Ovary (tissue), 9 donors: ENCODE results near the gene HLCS. TPM values are rescaled to one million over a fixed set of nuclear protein-coding genes. Genes with fewer than 3 reads are reported as not detected.

Source experiments
- DNase-seq, 5 donors: peaks; one replicate each; pipeline ENCODE4 v3.0.0-alpha.2; 2019 to 2020
- H3K27ac ChIP-seq, 2 donors: fragments of 200-600 bp; one replicate each; pipeline versions ENCODE4 v1.5.1 to v1.8.0; 2019 to 2022
- H3K27me3 ChIP-seq: fragments of 200-600 bp; one replicate; pipeline ENCODE4 v1.8.0; 2022
- H3K36me3 ChIP-seq: fragments of 200-600 bp; sonication (generic); one replicate; pipeline ENCODE4 v1.5.1; 2019
- H3K4me1 ChIP-seq: one replicate; pipeline ENCODE4 v1.8.1; 2013; ENCODE audit warnings: mild to moderate bottlenecking, moderate library complexity; ENCODE audit not compliant: insufficient read depth
- H3K4me3 ChIP-seq: fragments of 200-600 bp; sonication (generic); one replicate; pipeline ENCODE4 v1.5.1; 2017
- H3K9me3 ChIP-seq, 2 donors: fragments of 200-600 bp in 1 of 2; sonication (generic) in 1 of 2; one replicate each; pipeline versions ENCODE4 v1.5.1 to v1.8.1; 2013 to 2019; ENCODE audit warnings: mild to moderate bottlenecking in 1 of 2, moderate library complexity in 1 of 2
- CTCF ChIP-seq, 3 donors: fragments of 450-650 bp in 2 of 3; fragments of 200-600 bp in 1 of 3; IDR thresholded peaks; one replicate each; pipeline versions ENCODE4 v1.5.1 to v1.8.0; 2016 to 2022; ENCODE audit warnings: antibody characterized with exemption in 3 of 3, mild to moderate bottlenecking in 1 of 3
- EP300 ChIP-seq: sonication (generic); formaldehyde crosslinking; IDR thresholded peaks from one replicate; pipeline ENCODE4 v1.6.1; 2017; ENCODE audit warnings: antibody characterized with exemption
- POLR2A ChIP-seq: fragments of 450-650 bp; IDR thresholded peaks from one replicate; pipeline ENCODE4 v1.6.1; 2017; ENCODE audit warnings: antibody characterized with exemption, mild to moderate bottlenecking, moderate library complexity
- WGBS, 3 donors: extraction: QIAGEN DNeasy Blood & Tissue Kit in 1 of 3; methylation state at CpG; one replicate each; pipeline versions ENCODE4 v1.1.5 to v1.1.7; 2013 to 2017; 5-methylcytosine and 5-hydroxymethylcytosine counted together
- intact Hi-C, 4 donors: fragments of 100-400 bp; cut with DNase I; formaldehyde crosslinking; loops; one replicate each; pipeline versions ENCODE4 v1.11.0 to v1.15.1; 2022 to 2023
- polyA plus RNA-seq, 2 donors: library from polyadenylated mRNA; stranded (reverse); fragments of 200-250 nt in 1 of 2; fragments of 350-450 nt in 1 of 2; fragmentation: Illumina TruSeq in 1 of 2; extraction: RNeasy Lipid Tissue Mini Kit (QIAGEN cat#74804) in 1 of 2; gene quantifications; one replicate each; pipeline ENCODE4 v1.2.3, GENCODE V29; 2013 to 2014
- total RNA-seq, 7 donors: library from RNA; depleted of rRNA in 2 of 7; stranded (reverse); fragments of >200 nt in 2 of 7; fragmentation: NEBNext Ultra II Directional in 3 of 7; extraction: Animal tissue kit (Norgen Biotek cat#: 25700) in 3 of 7; gene quantifications; one replicate each; pipeline versions ENCODE4 v1.1.0 to v1.2.4, GENCODE V29; 2016 to 2023
- donor health status: DM: no; HTN: no; CAD: no; lungs with moderate emphysema.
- donor health status: DM: no; HTN: no; CAD: no.
- donor health status: Bipolar disorder and iron deficiency.
- donor health status: DM: yes; HTN: yes; CAD: no.
- donor health status: DM: no; HTN: no; CAD: no.
- donor health status: DM: yes; HTN: yes; CAD: no.

Gene HLCS
- total and polyA plus RNA-seq, 9 donors: 4.0 to 20.3 (median 12.4) TPM

DNA sequence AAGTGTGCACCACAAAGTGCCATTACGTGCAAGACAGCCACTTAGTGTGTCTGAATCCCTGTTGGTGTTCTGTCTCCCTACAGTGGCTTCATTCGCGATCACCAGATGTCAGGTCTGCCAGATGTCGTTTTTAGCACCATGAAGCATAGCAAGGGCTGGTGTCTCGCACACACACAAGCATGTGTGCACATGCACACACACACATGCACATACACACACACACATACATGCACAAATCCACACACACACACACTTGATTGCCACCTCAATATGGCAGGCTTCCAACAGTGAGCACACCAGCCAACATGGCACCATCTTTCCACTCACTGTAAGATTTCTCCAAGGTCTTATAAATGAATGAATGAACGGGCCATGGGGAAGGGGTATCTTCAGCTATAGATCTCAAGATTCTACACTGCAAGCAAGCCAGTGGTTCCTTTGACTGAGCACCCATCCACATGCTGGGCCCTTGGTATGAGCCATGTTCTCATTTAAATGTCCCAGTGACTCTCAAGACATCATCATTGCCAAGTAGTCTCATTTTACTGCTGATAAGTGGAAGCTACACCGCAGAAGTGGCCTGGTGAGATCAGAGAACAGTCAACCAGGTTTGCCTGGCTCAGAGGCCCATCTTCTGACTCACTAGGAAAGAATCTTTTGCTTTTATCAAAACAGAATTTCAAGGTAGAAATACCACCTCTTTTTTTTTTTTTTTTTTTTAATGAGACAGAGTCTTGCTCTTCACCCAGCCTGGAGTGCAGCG is 182.7 kb downstream of the HLCS start:
- no peaks in the 10 kb centered on the region for H3K4me1 ChIP-seq
- H3K4me3 ChIP-seq: no peak overlapping the region
- no peaks in the 10 kb centered on the region for H3K9me3 ChIP-seq
- no peak for DNase-seq
- intact Hi-C loops: no loop called here
- no peaks in the 10 kb centered on the region for H3K27me3 ChIP-seq
- H3K27ac ChIP-seq: no peak overlapping the region
- no peaks in the 10 kb centered on the region for H3K36me3 ChIP-seq
- 96 to 97% (median 96%) methylated on average over 8 of the region's 8 CpGs for WGBS, 3 donors
- no peak for TF ChIP-seq CTCF (IDR thresholded peaks at IDR 0.05)
- TF ChIP-seq POLR2A: no peak
- no peak for TF ChIP-seq EP300

DNA sequence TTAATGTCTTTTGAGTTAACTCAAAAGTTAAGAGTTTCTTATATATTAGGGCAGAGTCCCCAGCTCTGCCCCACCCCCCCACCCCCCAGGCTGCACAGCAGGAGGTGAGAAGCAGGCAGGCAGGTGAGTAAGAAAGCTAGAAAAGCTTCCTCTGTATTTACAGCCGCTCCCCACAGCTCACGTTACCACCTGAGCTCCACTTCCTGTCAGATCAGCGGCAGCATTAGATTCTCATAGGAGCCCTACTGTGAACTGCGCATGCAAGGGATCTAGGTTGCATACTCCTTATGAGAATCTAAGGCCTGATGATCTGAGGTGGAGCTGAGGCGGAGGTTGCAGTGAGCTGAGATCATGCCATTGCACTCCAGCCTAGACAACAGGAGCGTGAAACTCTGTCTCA is 185.6 kb downstream of the HLCS start:
- DNase-seq: no peak
- TF ChIP-seq EP300 (no peak), POLR2A (no peak), CTCF (IDR thresholded peaks at IDR 0.05) (no peak)
- no peaks in the 10 kb centered on the region for H3K27me3 ChIP-seq
- H3K27ac ChIP-seq: no peak overlapping the region
- intact Hi-C loops: no loop called here
- WGBS, 3 donors: 80 to 99% (median 97%) methylated on average over 6 of the region's 6 CpGs
- no peaks in the 10 kb centered on the region for H3K4me1 ChIP-seq
- no peaks in the 10 kb centered on the region for H3K9me3 ChIP-seq
- H3K4me3 ChIP-seq: no peak overlapping the region
- no peaks in the 10 kb centered on the region for H3K36me3 ChIP-seq

GRCh38 chr21:36776981-36777617 is 189.4 kb downstream of the HLCS start:
- Histone ChIP-seq H3K4me3 (no peak overlapping the region), H3K9me3 (no peaks in the 10 kb centered on the region), H3K4me1 (peaks cover 7% of the 10 kb centered on the region), H3K36me3 (no peaks in the 10 kb centered on the region), H3K27me3 (no peaks in the 10 kb centered on the region), H3K27ac (no peak overlapping the region)
- no peak for DNase-seq
- TF ChIP-seq POLR2A (no peak), EP300 (no peak), CTCF (IDR thresholded peaks at IDR 0.05) (no peak)
- intact Hi-C loops: no loop called here
- whole genome bisulfite sequencing, 3 donors: 76 to 86% (median 78%) methylated on average over 10 of the region's 10 CpGs

- intact Hi-C loops: no loop called here
- H3K36me3 ChIP-seq: no peaks in the 10 kb centered on the region
- no peak for DNase-seq
- no peaks in the 10 kb centered on the region for H3K9me3 ChIP-seq
- 52 to 68% (median 53%) methylated on average over 8 of the region's 8 CpGs for WGBS, 3 donors
- TF ChIP-seq CTCF (IDR thresholded peaks at IDR 0.05) (no peak), EP300 (no peak), POLR2A (no peak)
- no peak overlapping the region for H3K27ac ChIP-seq
- H3K4me1 ChIP-seq: peaks cover 7% of the 10 kb centered on the region
- H3K4me3 ChIP-seq: no peak overlapping the region
- H3K27me3 ChIP-seq: no peaks in the 10 kb centered on the region
Measured at GRCh38 chr21:36773995-36774394, 192.5 kb downstream of the HLCS start.
